Liver (tissue), 9 donors: Measurements from ENCODE around the gene CHRNG. TPM values are rescaled to one million over a fixed set of nuclear protein-coding genes. Genes with fewer than 3 reads are reported as not detected.

ENCODE experiments used
- DNase-seq: peaks from one replicate; pipeline ENCODE4 v3.0.0-alpha.2; 2017; ENCODE audit warnings: low spot score
- H3K27ac ChIP-seq, 2 donors: one replicate each; pipeline ENCODE4 v1.7.0; 2013; ENCODE audit warnings: inconsistent platforms in 2 of 2, low read length in 2 of 2, control low read depth in 1 of 2, low read depth in 1 of 2, mild to moderate bottlenecking in 1 of 2
- H3K27me3 ChIP-seq, 4 donors: one replicate each; pipeline versions ENCODE4 v1.6.1 to v1.7.0; 2013; ENCODE audit warnings: low read length in 3 of 4, inconsistent platforms in 1 of 4, mild to moderate bottlenecking in 1 of 4, moderate library complexity in 1 of 4; ENCODE audit not compliant: control insufficient read depth in 4 of 4, insufficient read depth in 4 of 4
- H3K36me3 ChIP-seq, 4 donors: one replicate each; pipeline versions ENCODE4 v1.6.1 to v1.7.0; 2013; ENCODE audit warnings: low read length in 3 of 4, mild to moderate bottlenecking in 3 of 4, low read depth in 1 of 4, moderate library complexity in 1 of 4; ENCODE audit not compliant: control insufficient read depth in 4 of 4, insufficient read depth in 3 of 4
- H3K4me1 ChIP-seq, 4 donors: one replicate each; pipeline versions ENCODE4 v1.6.1 to v1.7.0; 2013; ENCODE audit warnings: low read length in 3 of 4, mild to moderate bottlenecking in 3 of 4, moderate library complexity in 1 of 4; ENCODE audit not compliant: control insufficient read depth in 4 of 4, insufficient read depth in 4 of 4
- H3K4me3 ChIP-seq, 3 donors: one replicate each; pipeline versions ENCODE4 v1.6.1 to v1.7.0; 2013; ENCODE audit warnings: low read length in 3 of 3, control low read depth in 1 of 3, low read depth in 1 of 3, mild to moderate bottlenecking in 1 of 3
- H3K9ac ChIP-seq, 2 donors: one replicate each; pipeline ENCODE4 v1.7.0; 2013; ENCODE audit warnings: low read length in 2 of 2, mild to moderate bottlenecking in 2 of 2, moderate library complexity in 2 of 2, control low read depth in 1 of 2, low read depth in 1 of 2
- H3K9me3 ChIP-seq, 4 donors: one replicate each; pipeline versions ENCODE4 v1.6.1 to v1.7.0; 2013; ENCODE audit warnings: low read length in 3 of 4; ENCODE audit not compliant: control insufficient read depth in 4 of 4
- EGR1 ChIP-seq, 2 donors: IDR thresholded peaks; 2 replicates each; pipeline ENCODE4 v1.6.1; 2016 to 2018; ENCODE audit warnings: antibody characterized with exemption in 2 of 2, low read depth in 2 of 2
- FOXA1 ChIP-seq: IDR thresholded peaks from 2 replicates; pipeline ENCODE4 v1.6.1; 2016; ENCODE audit warnings: antibody characterized with exemption
- FOXA2 ChIP-seq: IDR thresholded peaks from 2 replicates; pipeline ENCODE4 v1.6.1; 2016; ENCODE audit warnings: antibody characterized with exemption
- GABPA ChIP-seq, 2 donors: IDR thresholded peaks in 1 of 2; conservative IDR thresholded peaks in 1 of 2; 2 replicates each; pipeline ENCODE4 v1.6.1; 2016; ENCODE audit warnings: antibody characterized with exemption in 2 of 2, mild to moderate bottlenecking in 1 of 2, moderate library complexity in 1 of 2
- HNF4A ChIP-seq, 2 donors: conservative IDR thresholded peaks; 2 replicates each; pipeline ENCODE4 v1.6.1; 2016; ENCODE audit warnings: antibody characterized with exemption in 2 of 2, mild to moderate bottlenecking in 2 of 2
- NR2F2 ChIP-seq: IDR thresholded peaks from 2 replicates; pipeline ENCODE4 v1.6.1; 2016; ENCODE audit warnings: antibody characterized with exemption
- RAD21 ChIP-seq, 2 donors: IDR thresholded peaks; 2 replicates each; pipeline ENCODE4 v1.6.1; 2016; ENCODE audit warnings: antibody characterized with exemption in 2 of 2, mild to moderate bottlenecking in 2 of 2
- RXRA ChIP-seq, 2 donors: IDR thresholded peaks; 2 replicates each; pipeline ENCODE4 v1.6.1; 2017 to 2018; ENCODE audit warnings: antibody characterized with exemption in 2 of 2, mild to moderate bottlenecking in 1 of 2
- SP1 ChIP-seq: IDR thresholded peaks from 2 replicates; pipeline ENCODE4 v1.6.1; 2018; ENCODE audit warnings: antibody characterized with exemption, mild to moderate bottlenecking
- YY1 ChIP-seq: IDR thresholded peaks from 2 replicates; pipeline ENCODE4 v1.6.1; 2016; ENCODE audit warnings: antibody characterized with exemption, mild to moderate bottlenecking
- ZBTB33 ChIP-seq: IDR thresholded peaks from 2 replicates; pipeline ENCODE4 v1.6.1; 2016; ENCODE audit warnings: antibody characterized with exemption
- WGBS: extraction: QIAGEN DNeasy Blood & Tissue Kit; methylation state at CpG from one replicate; pipeline ENCODE4 v1.1.7; 2013; 5-methylcytosine and 5-hydroxymethylcytosine counted together
- polyA plus RNA-seq, 2 donors: library from polyadenylated mRNA; stranded (reverse) in 1 of 2; unstranded in 1 of 2; fragments of 200-250 nt in 1 of 2; fragments of >200 nt in 1 of 2; fragmentation: Nextera tagmentation in 1 of 2; extraction: Ambion mirVana in 1 of 2; gene quantifications; one replicate each; pipeline versions ENCODE4 v1.2.1 to v1.2.3, GENCODE V29; 2013 to 2015
- total RNA-seq, 2 donors: library from RNA; depleted of rRNA; stranded (reverse); fragments of >200 nt; gene quantifications; one replicate each; pipeline ENCODE4 v1.2.3, GENCODE V29; 2014
- TF ChIP-seq, protein P1 (sequence below): IDR thresholded peaks from 2 replicates; pipeline ENCODE4 v1.6.1; 2016; ENCODE audit warnings: antibody characterized with exemption, mild to moderate bottlenecking
- TF ChIP-seq, protein P2 (sequence below): IDR thresholded peaks from 2 replicates; pipeline ENCODE4 v1.6.1; 2016; ENCODE audit warnings: antibody characterized with exemption
- TF ChIP-seq, protein P3 (sequence below): fragments of 150-350 bp; IDR thresholded peaks from 2 replicates; pipeline ENCODE4 v1.5.1; 2017; ENCODE audit warnings: improper control_type of control experiment, low read depth, low read length; ENCODE audit not compliant: missing input control
- TF ChIP-seq, protein P4 (sequence below): IDR thresholded peaks from 2 replicates; pipeline ENCODE4 v1.6.1; 2016; ENCODE audit warnings: antibody characterized with exemption
- donor health status: healthy.
- donor health status: healthy.
- donor health status: healthy.
- donor health status: healthy.
- donor health status: healthy.

CHRNG gene
- total and polyA plus RNA-seq, 4 donors: not detected

DNA sequence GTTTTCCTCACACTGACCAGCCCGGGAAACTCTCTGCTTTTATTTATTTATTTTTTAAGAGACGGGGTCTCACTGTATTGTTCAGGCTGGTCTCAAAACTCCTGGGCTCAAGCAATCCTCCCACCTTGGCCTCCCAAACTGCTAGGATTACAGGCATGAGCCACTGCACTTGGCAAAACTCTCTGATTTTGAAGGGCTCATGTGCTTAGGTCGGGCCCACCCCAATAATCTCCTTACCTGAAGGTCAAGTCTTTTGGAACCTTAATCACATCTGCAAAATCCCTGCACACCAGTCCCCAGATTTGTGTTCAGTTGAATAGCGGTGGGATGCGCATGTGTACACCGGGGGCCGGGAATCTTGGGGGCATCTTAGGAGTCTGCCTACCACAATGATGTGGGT is 44.2 kb upstream of the CHRNG start:
- WGBS: 93% methylated on average over 7 of the region's 7 CpGs
- Histone ChIP-seq H3K4me1 (no peaks in the 10 kb centered on the region), H3K27ac (no peak overlapping the region), H3K36me3 (no peaks in the 10 kb centered on the region), H3K9ac (no peak overlapping the region), H3K4me3 (no peak overlapping the region), H3K27me3 (no peaks in the 10 kb centered on the region), H3K9me3 (no peaks in the 10 kb centered on the region)
- TF ChIP-seq RAD21 (IDR thresholded peaks at IDR 0.05): no peak
- TF ChIP-seq, protein P1, sequence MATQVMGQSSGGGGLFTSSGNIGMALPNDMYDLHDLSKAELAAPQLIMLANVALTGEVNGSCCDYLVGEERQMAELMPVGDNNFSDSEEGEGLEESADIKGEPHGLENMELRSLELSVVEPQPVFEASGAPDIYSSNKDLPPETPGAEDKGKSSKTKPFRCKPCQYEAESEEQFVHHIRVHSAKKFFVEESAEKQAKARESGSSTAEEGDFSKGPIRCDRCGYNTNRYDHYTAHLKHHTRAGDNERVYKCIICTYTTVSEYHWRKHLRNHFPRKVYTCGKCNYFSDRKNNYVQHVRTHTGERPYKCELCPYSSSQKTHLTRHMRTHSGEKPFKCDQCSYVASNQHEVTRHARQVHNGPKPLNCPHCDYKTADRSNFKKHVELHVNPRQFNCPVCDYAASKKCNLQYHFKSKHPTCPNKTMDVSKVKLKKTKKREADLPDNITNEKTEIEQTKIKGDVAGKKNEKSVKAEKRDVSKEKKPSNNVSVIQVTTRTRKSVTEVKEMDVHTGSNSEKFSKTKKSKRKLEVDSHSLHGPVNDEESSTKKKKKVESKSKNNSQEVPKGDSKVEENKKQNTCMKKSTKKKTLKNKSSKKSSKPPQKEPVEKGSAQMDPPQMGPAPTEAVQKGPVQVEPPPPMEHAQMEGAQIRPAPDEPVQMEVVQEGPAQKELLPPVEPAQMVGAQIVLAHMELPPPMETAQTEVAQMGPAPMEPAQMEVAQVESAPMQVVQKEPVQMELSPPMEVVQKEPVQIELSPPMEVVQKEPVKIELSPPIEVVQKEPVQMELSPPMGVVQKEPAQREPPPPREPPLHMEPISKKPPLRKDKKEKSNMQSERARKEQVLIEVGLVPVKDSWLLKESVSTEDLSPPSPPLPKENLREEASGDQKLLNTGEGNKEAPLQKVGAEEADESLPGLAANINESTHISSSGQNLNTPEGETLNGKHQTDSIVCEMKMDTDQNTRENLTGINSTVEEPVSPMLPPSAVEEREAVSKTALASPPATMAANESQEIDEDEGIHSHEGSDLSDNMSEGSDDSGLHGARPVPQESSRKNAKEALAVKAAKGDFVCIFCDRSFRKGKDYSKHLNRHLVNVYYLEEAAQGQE: no peak
- TF ChIP-seq NR2F2: no peak
- no peak for TF ChIP-seq GABPA (IDR thresholded peaks at IDR 0.05 in 1 of 2, conservative IDR thresholded peaks at IDR 0.05 in 1 of 2)
- TF ChIP-seq, protein P2, sequence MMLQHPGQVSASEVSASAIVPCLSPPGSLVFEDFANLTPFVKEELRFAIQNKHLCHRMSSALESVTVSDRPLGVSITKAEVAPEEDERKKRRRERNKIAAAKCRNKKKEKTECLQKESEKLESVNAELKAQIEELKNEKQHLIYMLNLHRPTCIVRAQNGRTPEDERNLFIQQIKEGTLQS: no peak
- no peak for TF ChIP-seq YY1
- TF ChIP-seq HNF4A (conservative IDR thresholded peaks at IDR 0.05): no peak
- TF ChIP-seq FOXA2: no peak
- TF ChIP-seq EGR1 (IDR thresholded peaks at IDR 0.05; ENCODE audit: low read depth in 2 of 2): no peak
- no peak for TF ChIP-seq RXRA (IDR thresholded peaks at IDR 0.05)
- TF ChIP-seq ZBTB33: no peak
- TF ChIP-seq, protein P3, sequence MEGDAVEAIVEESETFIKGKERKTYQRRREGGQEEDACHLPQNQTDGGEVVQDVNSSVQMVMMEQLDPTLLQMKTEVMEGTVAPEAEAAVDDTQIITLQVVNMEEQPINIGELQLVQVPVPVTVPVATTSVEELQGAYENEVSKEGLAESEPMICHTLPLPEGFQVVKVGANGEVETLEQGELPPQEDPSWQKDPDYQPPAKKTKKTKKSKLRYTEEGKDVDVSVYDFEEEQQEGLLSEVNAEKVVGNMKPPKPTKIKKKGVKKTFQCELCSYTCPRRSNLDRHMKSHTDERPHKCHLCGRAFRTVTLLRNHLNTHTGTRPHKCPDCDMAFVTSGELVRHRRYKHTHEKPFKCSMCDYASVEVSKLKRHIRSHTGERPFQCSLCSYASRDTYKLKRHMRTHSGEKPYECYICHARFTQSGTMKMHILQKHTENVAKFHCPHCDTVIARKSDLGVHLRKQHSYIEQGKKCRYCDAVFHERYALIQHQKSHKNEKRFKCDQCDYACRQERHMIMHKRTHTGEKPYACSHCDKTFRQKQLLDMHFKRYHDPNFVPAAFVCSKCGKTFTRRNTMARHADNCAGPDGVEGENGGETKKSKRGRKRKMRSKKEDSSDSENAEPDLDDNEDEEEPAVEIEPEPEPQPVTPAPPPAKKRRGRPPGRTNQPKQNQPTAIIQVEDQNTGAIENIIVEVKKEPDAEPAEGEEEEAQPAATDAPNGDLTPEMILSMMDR: no peak
- no peak for DNase-seq

GRCh38 chr2:232496501-232497270 is 42.8 kb upstream of the CHRNG start:
- 75% methylated on average over 20 of the region's 20 CpGs for WGBS
- no peaks in the 10 kb centered on the region for H3K9me3 ChIP-seq
- no peaks in the 10 kb centered on the region for H3K36me3 ChIP-seq
- DNase-seq: no peak
- no peaks in the 10 kb centered on the region for H3K27me3 ChIP-seq
- peaks cover 0 to under 1% (median 0%) of the 10 kb centered on the region in 4 donors for H3K4me1 ChIP-seq
- no peak overlapping the region for H3K27ac ChIP-seq
- no peak overlapping the region for H3K4me3 ChIP-seq
- no peak overlapping the region for H3K9ac ChIP-seq
- TF ChIP-seq, protein P3: no peak
- TF ChIP-seq, protein P4, sequence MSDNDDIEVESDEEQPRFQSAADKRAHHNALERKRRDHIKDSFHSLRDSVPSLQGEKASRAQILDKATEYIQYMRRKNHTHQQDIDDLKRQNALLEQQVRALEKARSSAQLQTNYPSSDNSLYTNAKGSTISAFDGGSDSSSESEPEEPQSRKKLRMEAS: no peak
- TF ChIP-seq NR2F2 (no peak), GABPA (IDR thresholded peaks at IDR 0.05 in 1 of 2, conservative IDR thresholded peaks at IDR 0.05 in 1 of 2) (no peak), SP1 (no peak), EGR1 (IDR thresholded peaks at IDR 0.05; ENCODE audit: low read depth in 2 of 2) (no peak), FOXA1 (no peak), FOXA2 (no peak)
- TF ChIP-seq, protein P1: no peak
